Ishikawa (cell line): ENCODE data around the gene ASCC1.

Source experiments
- CEBPB ChIP-seq: IDR thresholded peaks from 2 replicates; pipeline ENCODE4 v1.6.1; 2012
- CREB1 ChIP-seq: IDR thresholded peaks from 2 replicates; pipeline ENCODE4 v1.6.1; 2012; ENCODE audit warnings: low read depth
- EGR1 ChIP-seq: IDR thresholded peaks from 2 replicates; pipeline ENCODE4 v1.6.1; 2012
- EP300 ChIP-seq: IDR thresholded peaks from 2 replicates; pipeline ENCODE4 v1.6.1; 2012; ENCODE audit warnings: borderline replicate concordance
- FOXM1 ChIP-seq: IDR thresholded peaks from 2 replicates; pipeline ENCODE4 v1.6.1; 2012; ENCODE audit warnings: low read depth, borderline replicate concordance
- NFIC ChIP-seq: IDR thresholded peaks from 2 replicates; pipeline ENCODE4 v1.6.1; 2012
- RAD21 ChIP-seq: IDR thresholded peaks from 2 replicates; pipeline ENCODE4 v1.6.1; 2012; ENCODE audit warnings: low read depth
- TAF1 ChIP-seq: IDR thresholded peaks from 2 replicates; pipeline ENCODE4 v1.6.1; 2012; ENCODE audit warnings: low read depth, mild to moderate bottlenecking
- TCF12 ChIP-seq: IDR thresholded peaks from 2 replicates; pipeline ENCODE4 v1.6.1; 2012; ENCODE audit warnings: low read depth
- TEAD4 ChIP-seq: IDR thresholded peaks from 2 replicates; pipeline ENCODE4 v1.6.1; 2012
- USF1 ChIP-seq: IDR thresholded peaks from 2 replicates; pipeline ENCODE4 v1.6.1; 2012
- YY1 ChIP-seq: IDR thresholded peaks from 2 replicates; pipeline ENCODE4 v1.6.1; 2012; ENCODE audit warnings: low read depth
- ZBTB7A ChIP-seq: IDR thresholded peaks from 2 replicates; pipeline ENCODE4 v1.6.1; 2012; ENCODE audit warnings: low read depth
- TF ChIP-seq, protein P1 (sequence below): IDR thresholded peaks from 2 replicates; pipeline ENCODE4 v1.6.1; 2012
- TF ChIP-seq, protein P2 (sequence below): IDR thresholded peaks from 2 replicates; pipeline ENCODE4 v1.6.1; 2012; ENCODE audit warnings: low read depth, mild to moderate bottlenecking

ASCC1 gene

GRCh38 chr10:72171175-72171630, 44.9 kb downstream of the ASCC1 start:
- TF ChIP-seq TAF1 (no peak), RAD21 (peak; percentile 17; the same call in 1 of the 2 replicates), ZBTB7A (no peak), FOXM1 (no peak), TCF12 (peak; percentile 29; the same call in 1 of the 2 replicates), EGR1 (no peak), CEBPB (no peak), EP300 (peak; percentile 57; the same call in 1 of the 2 replicates), YY1 (no peak), NFIC (peak; percentile 28; the same call in 1 of the 2 replicates), USF1 (no peak), TEAD4 (peak; percentile 84), CREB1 (no peak)
- TF ChIP-seq, protein P1, sequence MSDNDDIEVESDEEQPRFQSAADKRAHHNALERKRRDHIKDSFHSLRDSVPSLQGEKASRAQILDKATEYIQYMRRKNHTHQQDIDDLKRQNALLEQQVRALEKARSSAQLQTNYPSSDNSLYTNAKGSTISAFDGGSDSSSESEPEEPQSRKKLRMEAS = no peak
- TF ChIP-seq, protein P2, sequence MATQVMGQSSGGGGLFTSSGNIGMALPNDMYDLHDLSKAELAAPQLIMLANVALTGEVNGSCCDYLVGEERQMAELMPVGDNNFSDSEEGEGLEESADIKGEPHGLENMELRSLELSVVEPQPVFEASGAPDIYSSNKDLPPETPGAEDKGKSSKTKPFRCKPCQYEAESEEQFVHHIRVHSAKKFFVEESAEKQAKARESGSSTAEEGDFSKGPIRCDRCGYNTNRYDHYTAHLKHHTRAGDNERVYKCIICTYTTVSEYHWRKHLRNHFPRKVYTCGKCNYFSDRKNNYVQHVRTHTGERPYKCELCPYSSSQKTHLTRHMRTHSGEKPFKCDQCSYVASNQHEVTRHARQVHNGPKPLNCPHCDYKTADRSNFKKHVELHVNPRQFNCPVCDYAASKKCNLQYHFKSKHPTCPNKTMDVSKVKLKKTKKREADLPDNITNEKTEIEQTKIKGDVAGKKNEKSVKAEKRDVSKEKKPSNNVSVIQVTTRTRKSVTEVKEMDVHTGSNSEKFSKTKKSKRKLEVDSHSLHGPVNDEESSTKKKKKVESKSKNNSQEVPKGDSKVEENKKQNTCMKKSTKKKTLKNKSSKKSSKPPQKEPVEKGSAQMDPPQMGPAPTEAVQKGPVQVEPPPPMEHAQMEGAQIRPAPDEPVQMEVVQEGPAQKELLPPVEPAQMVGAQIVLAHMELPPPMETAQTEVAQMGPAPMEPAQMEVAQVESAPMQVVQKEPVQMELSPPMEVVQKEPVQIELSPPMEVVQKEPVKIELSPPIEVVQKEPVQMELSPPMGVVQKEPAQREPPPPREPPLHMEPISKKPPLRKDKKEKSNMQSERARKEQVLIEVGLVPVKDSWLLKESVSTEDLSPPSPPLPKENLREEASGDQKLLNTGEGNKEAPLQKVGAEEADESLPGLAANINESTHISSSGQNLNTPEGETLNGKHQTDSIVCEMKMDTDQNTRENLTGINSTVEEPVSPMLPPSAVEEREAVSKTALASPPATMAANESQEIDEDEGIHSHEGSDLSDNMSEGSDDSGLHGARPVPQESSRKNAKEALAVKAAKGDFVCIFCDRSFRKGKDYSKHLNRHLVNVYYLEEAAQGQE = no peak

- TF ChIP-seq, protein P2 = no peak
- TF ChIP-seq CREB1 (no peak), YY1 (no peak), TCF12 (no peak), EGR1 (no peak), RAD21 (no peak), CEBPB (no peak), EP300 (no peak), NFIC (no peak), ZBTB7A (no peak), FOXM1 (no peak), USF1 (no peak), TAF1 (no peak)
- TF ChIP-seq, protein P1 = no peak
Observed at GRCh38 chr10:72170733-72171132, 45.3 kb downstream of the ASCC1 start.

GRCh38 chr10:72170263-72170662, 45.8 kb downstream of the ASCC1 start:
- TF ChIP-seq NFIC (peak; percentile 87), TEAD4 (peak; percentile 81), RAD21 (no peak), TCF12 (peak; percentile 71; the same call in 1 of the 2 replicates), EP300 (peak; percentile 80; the same call in 1 of the 2 replicates)
- TF ChIP-seq, protein P1 = no peak; the same call in 1 of the 2 replicates
- TF ChIP-seq, protein P2 = no peak

- no peak for TF ChIP-seq TCF12
- no peak for TF ChIP-seq RAD21
- TF ChIP-seq ZBTB7A = no peak
- TF ChIP-seq USF1 = no peak
- TF ChIP-seq, protein P2 = no peak
- TF ChIP-seq TEAD4 = no peak
Observed at GRCh38 chr10:72167118-72167517, 49.0 kb downstream of the ASCC1 start.
